Omental fat pad (tissue), 4 donors: Measurements from ENCODE around the gene ATG16L2. TPM values are rescaled to one million over a fixed set of nuclear protein-coding genes. Genes with fewer than 3 reads are reported as not detected.

Experiments used
- ATAC-seq: fragments of 150-250 bp; one replicate; pipeline ENCODE4 v1.9.1; 2016; ENCODE audit warnings: mild to moderate bottlenecking, moderate library complexity; ENCODE audit not compliant: low FRiP score
- DNase-seq: peaks from one replicate; pipeline ENCODE4 v3.0.0-alpha.2; 2019; ENCODE audit warnings: low spot score
- total RNA-seq, 4 donors: library from RNA; depleted of rRNA; stranded (reverse); fragments of >200 nt; gene quantifications; one replicate each; pipeline ENCODE4 v1.1.0, GENCODE V29; 2016
- TF ChIP-seq, protein P1 (sequence below), 3 donors: fragments of 450-650 bp; IDR thresholded peaks; one replicate each; pipeline ENCODE4 v1.5.1; 2016 to 2017; ENCODE audit warnings: antibody characterized with exemption in 3 of 3, mild to moderate bottlenecking in 3 of 3, moderate library complexity in 2 of 3

ATG16L2 gene
- total RNA-seq, 4 donors from 2014 or later: 15.5 to 81.0 (median 26.7) TPM

- TF ChIP-seq, protein P1, sequence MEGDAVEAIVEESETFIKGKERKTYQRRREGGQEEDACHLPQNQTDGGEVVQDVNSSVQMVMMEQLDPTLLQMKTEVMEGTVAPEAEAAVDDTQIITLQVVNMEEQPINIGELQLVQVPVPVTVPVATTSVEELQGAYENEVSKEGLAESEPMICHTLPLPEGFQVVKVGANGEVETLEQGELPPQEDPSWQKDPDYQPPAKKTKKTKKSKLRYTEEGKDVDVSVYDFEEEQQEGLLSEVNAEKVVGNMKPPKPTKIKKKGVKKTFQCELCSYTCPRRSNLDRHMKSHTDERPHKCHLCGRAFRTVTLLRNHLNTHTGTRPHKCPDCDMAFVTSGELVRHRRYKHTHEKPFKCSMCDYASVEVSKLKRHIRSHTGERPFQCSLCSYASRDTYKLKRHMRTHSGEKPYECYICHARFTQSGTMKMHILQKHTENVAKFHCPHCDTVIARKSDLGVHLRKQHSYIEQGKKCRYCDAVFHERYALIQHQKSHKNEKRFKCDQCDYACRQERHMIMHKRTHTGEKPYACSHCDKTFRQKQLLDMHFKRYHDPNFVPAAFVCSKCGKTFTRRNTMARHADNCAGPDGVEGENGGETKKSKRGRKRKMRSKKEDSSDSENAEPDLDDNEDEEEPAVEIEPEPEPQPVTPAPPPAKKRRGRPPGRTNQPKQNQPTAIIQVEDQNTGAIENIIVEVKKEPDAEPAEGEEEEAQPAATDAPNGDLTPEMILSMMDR (IDR thresholded peaks at IDR 0.05): no peak
- ATAC-seq: no peak
- DNase-seq: no peak
Measured at GRCh38 chr11:72863916-72864315, 49.7 kb downstream of the ATG16L2 start.

DNA sequence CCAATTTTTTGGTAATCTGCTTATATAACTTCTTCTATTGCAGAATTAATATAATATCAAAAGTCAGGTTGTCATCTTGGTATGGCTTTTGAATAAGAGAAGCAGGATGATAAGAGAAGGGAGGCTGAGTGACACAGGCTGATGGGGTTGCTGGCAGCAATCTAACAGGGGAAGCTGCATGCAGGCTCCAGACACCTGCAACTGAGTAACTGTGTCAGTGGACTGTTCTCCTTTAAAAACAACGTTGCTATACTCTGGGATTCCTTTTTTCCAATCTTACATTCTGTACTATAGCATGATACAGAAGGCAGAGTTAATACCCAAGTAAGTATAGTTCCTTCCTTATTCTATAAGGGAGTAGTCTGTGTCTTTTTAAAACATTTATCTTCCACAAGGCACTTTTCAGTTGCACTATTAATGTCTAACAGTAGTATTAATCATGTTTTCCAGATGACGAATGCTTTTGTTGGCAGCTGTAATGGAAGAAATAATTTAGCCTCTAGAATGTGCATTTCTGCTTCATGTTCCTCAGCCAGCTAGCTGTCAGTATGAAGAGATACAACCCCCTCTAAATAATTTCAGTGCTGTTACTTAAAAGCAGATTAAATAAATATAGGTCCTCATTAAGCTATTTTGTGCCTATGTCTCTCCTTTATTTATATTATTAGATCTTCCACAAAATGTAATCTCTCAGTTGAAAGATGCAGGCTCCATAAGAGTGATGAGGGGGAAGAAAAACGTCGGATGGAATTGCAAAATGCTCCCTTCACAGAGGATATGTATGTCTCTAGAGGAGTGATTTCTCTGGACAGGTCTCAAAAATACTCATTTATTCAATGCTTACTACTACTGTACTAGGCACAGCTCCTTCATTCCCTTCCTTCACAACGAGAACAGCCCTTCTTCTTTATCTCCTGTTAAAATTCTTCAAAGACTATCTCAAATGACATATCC is 50.8 kb downstream of the ATG16L2 start:
- TF ChIP-seq, protein P1 (IDR thresholded peaks at IDR 0.05): no peak
- DNase-seq (no peak), ATAC-seq (peak; percentile 32)

GRCh38 chr11:72867970-72868369 is 53.8 kb downstream of the ATG16L2 start:
- ATAC-seq: no peak
- no peak for DNase-seq
- TF ChIP-seq, protein P1 (IDR thresholded peaks at IDR 0.05): no peak

DNA sequence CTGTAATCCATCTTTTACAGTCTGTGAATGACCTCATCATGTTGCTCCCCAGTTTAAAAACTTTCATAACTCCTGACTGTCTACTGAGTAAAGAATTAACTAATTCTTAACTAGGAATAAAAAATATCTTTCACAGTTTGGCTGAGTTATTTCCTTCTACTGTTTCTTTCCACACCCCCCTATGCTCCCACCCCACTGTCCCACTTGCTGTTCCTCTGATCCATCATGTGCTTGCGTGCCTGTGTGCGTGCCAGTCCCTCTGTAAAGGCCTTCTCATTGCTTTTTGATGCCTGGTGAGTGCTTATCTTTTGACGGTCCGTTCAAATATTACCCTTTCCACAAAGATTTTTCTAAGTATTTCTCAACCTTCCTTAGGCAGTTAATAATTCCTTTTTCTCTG is 55.6 kb downstream of the ATG16L2 start:
- TF ChIP-seq, protein P1 (IDR thresholded peaks at IDR 0.05): no peak
- DNase-seq (no peak), ATAC-seq (no peak)

DNA sequence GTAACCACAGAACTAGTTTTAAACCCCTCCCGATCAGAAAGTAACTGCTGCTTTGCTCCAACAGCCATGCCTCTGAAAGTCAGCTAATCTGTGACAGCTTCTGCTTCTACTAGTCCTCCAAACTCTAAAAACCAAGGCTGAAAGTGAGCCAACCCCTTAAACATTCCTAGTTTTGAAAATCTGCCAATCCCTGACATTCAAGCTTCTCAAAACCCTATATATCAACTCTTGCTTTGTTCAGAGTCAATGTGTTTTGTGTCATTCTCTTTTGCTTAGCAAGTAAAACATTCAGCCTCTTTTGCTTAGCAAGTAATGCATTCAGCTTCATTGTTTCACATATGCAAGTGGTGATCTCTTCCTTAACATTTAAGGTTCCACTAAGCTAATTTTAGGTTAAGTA is 56.9 kb downstream of the ATG16L2 start:
- ATAC-seq (no peak), DNase-seq (no peak)
- TF ChIP-seq, protein P1 (IDR thresholded peaks at IDR 0.05): no peak

DNA sequence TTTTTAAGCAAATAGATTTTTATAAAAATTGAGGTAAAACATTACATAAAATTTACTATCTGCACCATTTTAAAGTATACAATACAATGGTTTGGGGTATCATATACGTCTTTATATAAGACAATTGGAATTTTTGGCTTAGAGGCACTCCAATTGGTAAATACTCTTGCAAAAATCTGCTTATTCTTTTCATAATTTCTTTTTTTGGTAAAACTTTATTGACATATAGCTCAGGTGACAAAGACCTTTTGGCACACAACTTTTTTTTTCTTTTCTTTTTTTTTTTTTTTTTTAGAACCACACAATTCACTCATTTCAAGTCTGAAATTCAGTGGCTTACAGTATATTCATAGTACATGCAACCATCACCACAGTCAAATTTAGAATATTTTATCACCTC is 57.8 kb downstream of the ATG16L2 start:
- DNase-seq (no peak), ATAC-seq (no peak)
- TF ChIP-seq, protein P1 (IDR thresholded peaks at IDR 0.05): no peak

GRCh38 chr11:72875736-72876135 is 61.5 kb downstream of the ATG16L2 start:
- ATAC-seq: no peak
- no peak for DNase-seq
- TF ChIP-seq, protein P1 (IDR thresholded peaks at IDR 0.05): no peak
